Osteoblast (primary cell): ENCODE measurements around the gene ALPG. TPM values are rescaled to one million over a fixed set of nuclear protein-coding genes. Genes with fewer than 3 reads are reported as not detected.

Experiments used
- DNase-seq: peaks from one replicate; pipeline ENCODE4 v3.0.0; 2011; ENCODE audit warnings: low spot score, mixed read lengths; ENCODE audit not compliant: insufficient read length; ENCODE audit errors: missing footprints
- H2AFZ ChIP-seq: 2 replicates; pipeline ENCODE4 v1.6.0; 2011; ENCODE audit warnings: mild to moderate bottlenecking, low read length
- H3K27ac ChIP-seq: 2 replicates; pipeline ENCODE4 v1.5.1; 2011; ENCODE audit warnings: mild to moderate bottlenecking, low read depth, low read length, moderate library complexity
- H3K27me3 ChIP-seq: 2 replicates; pipeline ENCODE4 v1.6.0; 2012; ENCODE audit warnings: mild to moderate bottlenecking, control low read depth, inconsistent platforms, low read length, moderate library complexity; ENCODE audit not compliant: insufficient read depth
- H3K36me3 ChIP-seq: 2 replicates; pipeline ENCODE4 v1.5.1; 2011; ENCODE audit warnings: mild to moderate bottlenecking, low read length, control low read depth, moderate library complexity; ENCODE audit not compliant: insufficient read depth
- H3K4me1 ChIP-seq: 2 replicates; pipeline ENCODE4 v1.5.1; 2011; ENCODE audit warnings: mild to moderate bottlenecking, low read length, control low read depth, moderate library complexity; ENCODE audit not compliant: insufficient read depth
- H3K4me2 ChIP-seq: 2 replicates; pipeline ENCODE4 v1.6.0; 2011; ENCODE audit warnings: mild to moderate bottlenecking, low read length; ENCODE audit not compliant: insufficient read depth
- H3K4me3 ChIP-seq: fragments of 200-600 bp; sonication (generic); 3 replicates; pipeline ENCODE4 v1.5.1; 2012; ENCODE audit warnings: mild to moderate bottlenecking, low read length, inconsistent platforms; ENCODE audit not compliant: insufficient read depth
- H3K79me2 ChIP-seq: 2 replicates; pipeline ENCODE4 v1.6.0; 2012; ENCODE audit warnings: mild to moderate bottlenecking, low read length, control low read depth, inconsistent platforms; ENCODE audit not compliant: insufficient read depth
- H3K9me3 ChIP-seq: 2 replicates; pipeline ENCODE4 v1.5.1; 2011; ENCODE audit warnings: low read depth, low read length, control low read depth
- H4K20me1 ChIP-seq: 2 replicates; pipeline ENCODE4 v1.6.0; 2012; ENCODE audit warnings: mild to moderate bottlenecking, low read length, control low read depth; ENCODE audit not compliant: insufficient read depth
- CTCF ChIP-seq: IDR thresholded peaks from 2 replicates; pipeline ENCODE4 v1.5.1; 2011; ENCODE audit warnings: mild to moderate bottlenecking, low read depth, low read length, moderate library complexity; ENCODE audit errors: extremely low read depth
- total RNA-seq: library from RNA; depleted of rRNA; stranded (reverse); fragments of >200 nt; gene quantifications from 2 replicates; pipeline ENCODE4 v1.2.3, GENCODE V29; 2012

ALPG gene
- total RNA-seq, 1 donor: not detected

GRCh38 chr2:232410238-232410900 is 3.7 kb downstream of the ALPG start:
- H3K4me2 ChIP-seq: no peak overlapping the region
- H3K4me3 ChIP-seq: no peak overlapping the region
- H3K9me3 ChIP-seq: no peaks in the 10 kb centered on the region
- H2AFZ ChIP-seq: no peak overlapping the region
- H3K36me3 ChIP-seq: no peaks in the 10 kb centered on the region
- H3K27me3 ChIP-seq: peaks cover 18% of the 10 kb centered on the region
- H3K27ac ChIP-seq: no peak overlapping the region
- peak; percentile 80 for DNase-seq
- H4K20me1 ChIP-seq: no peaks in the 10 kb centered on the region
- no peaks in the 10 kb centered on the region for H3K4me1 ChIP-seq
- no peak for TF ChIP-seq CTCF
- H3K79me2 ChIP-seq: no peaks in the 10 kb centered on the region

- Histone ChIP-seq H3K9me3 (no peaks in the 10 kb centered on the region), H3K4me3 (no peak overlapping the region), H3K4me1 (no peaks in the 10 kb centered on the region), H4K20me1 (no peaks in the 10 kb centered on the region), H3K4me2 (no peak overlapping the region), H3K79me2 (no peaks in the 10 kb centered on the region), H2AFZ (no peak overlapping the region), H3K27ac (no peak overlapping the region), H3K36me3 (no peaks in the 10 kb centered on the region), H3K27me3 (peaks cover 18% of the 10 kb centered on the region)
- DNase-seq: no peak
- TF ChIP-seq CTCF: no peak
Measured at GRCh38 chr2:232411901-232412629, 5.4 kb downstream of the ALPG start.

DNA sequence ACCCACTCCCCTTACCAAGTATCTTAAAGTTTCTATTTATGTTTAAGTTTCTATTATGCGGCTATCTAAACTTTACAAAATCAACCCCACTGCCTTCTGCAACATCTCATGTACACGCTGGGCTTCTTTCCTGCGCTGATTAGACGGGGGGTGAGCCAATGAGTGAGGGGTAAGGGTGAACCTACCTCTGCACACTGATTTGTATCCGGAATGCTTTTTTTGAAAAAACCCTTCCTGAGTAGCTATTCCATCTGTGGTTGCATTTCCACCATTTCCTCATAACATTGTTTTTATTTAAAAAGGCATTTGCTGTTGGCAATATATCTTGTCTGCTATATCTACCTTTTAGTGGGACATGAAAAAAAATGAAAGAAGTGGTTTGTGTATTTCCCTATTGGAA is 6.3 kb downstream of the ALPG start:
- H3K4me3 ChIP-seq: no peak overlapping the region
- H3K79me2 ChIP-seq: no peaks in the 10 kb centered on the region
- no peak for TF ChIP-seq CTCF
- H3K4me1 ChIP-seq: no peaks in the 10 kb centered on the region
- no peaks in the 10 kb centered on the region for H4K20me1 ChIP-seq
- peaks cover 24% of the 10 kb centered on the region for H3K27me3 ChIP-seq
- no peaks in the 10 kb centered on the region for H3K9me3 ChIP-seq
- DNase-seq: no peak
- no peak overlapping the region for H3K4me2 ChIP-seq
- H3K27ac ChIP-seq: no peak overlapping the region
- no peaks in the 10 kb centered on the region for H3K36me3 ChIP-seq
- no peak overlapping the region for H2AFZ ChIP-seq

DNA sequence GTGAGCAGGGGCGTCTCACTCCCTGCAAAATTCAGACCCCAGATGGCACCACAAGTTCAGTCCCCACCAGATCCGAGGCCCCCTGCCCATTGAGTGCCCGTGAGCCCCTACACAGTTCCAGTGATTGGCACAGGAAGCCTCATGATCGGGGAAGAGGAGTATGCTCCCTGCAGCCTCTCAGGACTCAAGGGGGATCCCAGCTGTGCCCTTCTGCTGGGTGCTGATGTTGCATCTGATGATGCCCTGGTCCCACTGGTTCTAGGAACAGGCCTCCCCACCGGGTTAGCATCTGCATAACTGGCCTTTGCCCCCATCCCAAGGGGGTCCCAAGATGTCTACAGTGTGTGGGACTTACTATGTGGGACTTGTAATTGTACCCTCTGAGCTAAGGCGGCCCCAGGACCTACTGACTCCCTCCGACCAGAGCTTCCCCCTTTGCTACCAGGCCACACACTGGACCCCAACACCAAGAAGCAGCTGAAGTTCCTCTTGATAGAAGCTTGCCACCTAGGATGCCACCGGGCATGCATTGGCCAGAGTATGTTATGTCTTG is 8.6 kb downstream of the ALPG start:
- Histone ChIP-seq H3K27ac (no peak overlapping the region), H3K79me2 (no peaks in the 10 kb centered on the region), H3K36me3 (no peaks in the 10 kb centered on the region), H4K20me1 (no peaks in the 10 kb centered on the region), H3K4me2 (no peak overlapping the region), H3K9me3 (no peaks in the 10 kb centered on the region), H2AFZ (no peak overlapping the region), H3K27me3 (peaks cover 46% of the 10 kb centered on the region), H3K4me1 (no peaks in the 10 kb centered on the region), H3K4me3 (no peak overlapping the region)
- TF ChIP-seq CTCF: no peak
- DNase-seq: no peak
